ENCODE data around the gene STAG3.
A peak's percentile ranks its signal among the peaks of the same experiment; 100 is the strongest.
"Not testable (repeated sequence)": the region's sequence is repeated elsewhere in the genome, so short reads cannot be mapped to it uniquely, and the experiment has no call there.

The STAG3 gene

DNA sequence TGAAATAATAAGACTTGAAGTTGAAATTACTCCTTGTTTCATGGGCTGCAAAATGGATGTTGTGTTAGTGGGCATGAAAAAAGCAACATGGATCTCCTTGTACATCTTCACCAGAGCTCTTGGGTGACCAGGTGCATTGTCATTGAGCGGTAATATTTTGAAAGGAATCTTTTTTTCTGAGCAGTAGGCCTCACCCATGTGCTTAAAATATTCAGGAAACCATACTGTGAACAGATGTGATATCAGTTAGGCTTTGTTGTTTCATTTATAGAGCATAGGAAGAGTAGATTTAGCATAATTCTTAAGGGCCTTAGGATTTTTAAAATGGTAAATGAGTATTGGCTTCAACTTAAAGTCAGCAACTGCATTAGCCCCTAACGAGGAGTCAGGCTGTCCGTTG, 15.3 kb downstream of the STAG3 start:
- H3K4me3 ChIP-seq (ENCODE audit: low read depth, low read length): no peak overlapping the region
- no peak for TF ChIP-seq CTCF (IDR thresholded peaks at IDR 0.05; ENCODE audit: insufficient read depth, low read depth, low read length, missing control alignments)
- no peak for DNase-seq (ENCODE audit: low read depth)

- no peak for TF ChIP-seq CTCF (IDR thresholded peaks at IDR 0.05; ENCODE audit: insufficient read depth, low read depth, low read length, missing control alignments)
- no peak for DNase-seq (ENCODE audit: low read depth)
- no peak overlapping the region for H3K4me3 ChIP-seq (ENCODE audit: low read depth, low read length)
Measured at GRCh38 chr7:100195222-100195621, 17.5 kb downstream of the STAG3 start.

- DNase-seq (ENCODE audit: low read depth): peak; percentile 66
- not testable (repeated sequence) for H3K4me3 ChIP-seq (ENCODE audit: low read depth, low read length)
Measured at GRCh38 chr7:100195901-100196322, 18.2 kb downstream of the STAG3 start.

DNA sequence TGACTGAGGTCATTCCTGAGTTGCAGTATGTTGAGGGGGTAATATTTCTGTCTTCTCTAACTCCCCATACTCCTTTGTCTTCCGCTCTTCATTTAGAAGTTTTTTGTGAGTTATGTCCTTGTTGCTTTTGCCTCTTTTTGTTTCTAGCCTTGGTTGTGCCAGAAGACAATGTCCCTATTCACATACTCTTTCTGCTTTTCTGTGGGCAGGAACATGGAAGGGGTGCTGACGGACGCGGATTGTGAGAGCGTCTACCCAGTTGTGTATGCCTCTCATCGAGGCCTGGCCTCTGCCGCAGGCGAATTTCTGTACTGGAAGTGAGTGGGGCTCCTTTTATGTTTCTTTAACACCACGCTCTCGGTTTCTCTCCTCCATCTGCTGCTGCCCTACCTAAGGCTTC, 20.5 kb downstream of the STAG3 start:
- TF ChIP-seq CTCF (IDR thresholded peaks at IDR 0.05; ENCODE audit: insufficient read depth, low read depth, low read length, missing control alignments): no peak
- no peak overlapping the region for H3K4me3 ChIP-seq (ENCODE audit: low read depth, low read length)
- DNase-seq (ENCODE audit: low read depth): no peak

DNA sequence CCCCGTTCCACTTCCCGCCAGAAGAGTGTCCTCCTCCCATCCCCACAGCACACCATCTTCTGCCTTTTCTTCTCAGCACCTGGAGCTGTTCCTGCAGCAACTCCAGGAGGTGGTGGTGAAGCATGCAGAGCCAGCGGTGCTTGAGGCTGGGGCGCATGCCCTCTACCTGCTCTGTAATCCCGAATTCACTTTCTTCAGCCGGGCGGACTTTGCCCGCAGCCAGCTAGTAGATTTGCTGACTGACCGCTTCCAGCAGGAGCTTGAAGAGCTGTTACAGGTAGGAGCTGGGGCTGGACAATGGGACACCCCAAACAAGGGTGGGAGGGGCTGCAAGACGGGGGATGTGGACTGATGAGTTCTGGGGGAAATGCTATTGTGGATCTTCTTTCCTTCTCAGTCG, 23.0 kb downstream of the STAG3 start:
- TF ChIP-seq CTCF (IDR thresholded peaks at IDR 0.05; ENCODE audit: insufficient read depth, low read depth, low read length, missing control alignments): no peak
- no peak overlapping the region for H3K4me3 ChIP-seq (ENCODE audit: low read depth, low read length)
- DNase-seq (ENCODE audit: low read depth): no peak

GRCh38 chr7:100204454-100204853, 26.7 kb downstream of the STAG3 start:
- H3K4me3 ChIP-seq (ENCODE audit: low read depth, low read length): no peak overlapping the region
- no peak for DNase-seq (ENCODE audit: low read depth)
- TF ChIP-seq CTCF (IDR thresholded peaks at IDR 0.05; ENCODE audit: insufficient read depth, low read depth, low read length, missing control alignments): no peak

DNA sequence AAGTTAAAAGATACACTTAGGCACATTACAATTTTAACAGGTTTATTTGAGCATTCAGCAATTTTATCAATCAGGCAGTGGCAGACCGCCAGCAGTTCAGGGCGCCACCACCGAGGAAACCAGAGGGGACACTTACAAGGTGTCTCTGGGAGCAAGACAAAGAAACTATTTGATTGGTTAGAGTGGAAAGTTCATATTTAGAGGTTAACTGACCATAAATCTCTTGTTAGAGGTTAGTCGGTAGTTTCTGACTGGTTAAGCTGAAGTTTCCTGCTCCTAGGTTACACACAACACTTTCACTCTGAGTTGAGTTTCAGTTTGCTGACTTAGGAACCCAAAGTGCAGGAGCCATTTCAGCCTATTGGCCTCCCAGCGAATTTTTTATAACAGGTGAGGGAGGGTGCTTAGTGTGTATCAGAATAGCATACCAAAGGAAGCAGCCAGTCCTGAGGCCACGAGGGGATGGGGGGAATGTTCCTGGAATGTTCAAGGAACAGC, 31.2 kb downstream of the STAG3 start:
- no peak for TF ChIP-seq CTCF (IDR thresholded peaks at IDR 0.05; ENCODE audit: insufficient read depth, low read depth, low read length, missing control alignments)
- peak; percentile 91 for DNase-seq (ENCODE audit: low read depth)
- peak overlapping the region; percentile 33 for H3K4me3 ChIP-seq (ENCODE audit: low read depth, low read length)
